Testis (tissue), 2 donors: ENCODE results near the gene JAGN1.
"Not testable (repeated sequence)": the region's sequence is repeated elsewhere in the genome, so short reads cannot be mapped to it uniquely, and the experiment has no call there.

Experiments used
- CTCF ChIP-seq, 3 experiments: fragments of 450-650 bp in 2 of 3; fragments of 200-600 bp in 1 of 3; sonication (generic) in 1 of 3; IDR thresholded peaks; one replicate each; pipeline ENCODE4 v1.5.1; 2016 to 2019; ENCODE audit warnings: antibody characterized with exemption in 3 of 3, mild to moderate bottlenecking in 2 of 3, moderate library complexity in 1 of 3
- POLR2A ChIP-seq: fragments of 450-650 bp; IDR thresholded peaks from one replicate; pipeline ENCODE4 v1.6.1; 2017; ENCODE audit warnings: antibody characterized with exemption, mild to moderate bottlenecking, moderate library complexity

GRCh38 chr3:9865125-9865637 is 25.2 kb upstream of the JAGN1 start:
- TF ChIP-seq CTCF (IDR thresholded peaks at IDR 0.05); POLR2A: not testable (repeated sequence)
